HG02642 (cell line): Measurements from ENCODE around the gene IGSF3.
"Not testable (repeated sequence)": the region's sequence is repeated elsewhere in the genome, so short reads cannot be mapped to it uniquely, and the experiment has no call there.

Experiments
- ATAC-seq: cut with Tn5 transposase; IDR thresholded peaks from one replicate; pipeline ENCODE4 v1.9.1; 2021; ENCODE audit warnings: mild to moderate bottlenecking; ENCODE audit not compliant: unreplicated experiment, poor library complexity

IGSF3 gene

GRCh38 chr1:116631996-116632925 is 35.3 kb downstream of the IGSF3 start:
- ATAC-seq: not testable (repeated sequence)

GRCh38 chr1:116631554-116631953 is 36.0 kb downstream of the IGSF3 start:
- ATAC-seq: not testable (repeated sequence)

- ATAC-seq: not testable (repeated sequence)
These were observed 37.5 kb downstream of the IGSF3 start for GRCh38 chr1:116630057-116630456.

GRCh38 chr1:116629441-116629840 is 38.1 kb downstream of the IGSF3 start:
- ATAC-seq: not testable (repeated sequence)

GRCh38 chr1:116628448-116628847 is 39.1 kb downstream of the IGSF3 start:
- ATAC-seq: no peak

- not testable (repeated sequence) for ATAC-seq
These were observed 40.2 kb downstream of the IGSF3 start for GRCh38 chr1:116627357-116627756.

GRCh38 chr1:116626915-116627314 is 40.6 kb downstream of the IGSF3 start:
- not testable (repeated sequence) for ATAC-seq

- ATAC-seq: not testable (repeated sequence)
These were observed 42.4 kb downstream of the IGSF3 start for GRCh38 chr1:116625155-116625554.

- ATAC-seq: no peak
These were observed 43.5 kb downstream of the IGSF3 start for GRCh38 chr1:116624040-116624439.

GRCh38 chr1:116622496-116622895 is 45.0 kb downstream of the IGSF3 start:
- ATAC-seq: not testable (repeated sequence)

- not testable (repeated sequence) for ATAC-seq
These were observed 45.8 kb downstream of the IGSF3 start for GRCh38 chr1:116621756-116622155.

GRCh38 chr1:116620392-116620791 is 47.1 kb downstream of the IGSF3 start:
- ATAC-seq: not testable (repeated sequence)

GRCh38 chr1:116619106-116619505 is 48.4 kb downstream of the IGSF3 start:
- not testable (repeated sequence) for ATAC-seq

GRCh38 chr1:116617808-116618207 is 49.7 kb downstream of the IGSF3 start:
- ATAC-seq: not testable (repeated sequence)

- ATAC-seq: not testable (repeated sequence)
These were observed 53.7 kb downstream of the IGSF3 start for GRCh38 chr1:116613825-116614224.

GRCh38 chr1:116609801-116610371 is 57.6 kb downstream of the IGSF3 start:
- not testable (repeated sequence) for ATAC-seq

- ATAC-seq: not testable (repeated sequence)
These were observed 58.7 kb downstream of the IGSF3 start for GRCh38 chr1:116608841-116609240.

- ATAC-seq: not testable (repeated sequence)
These were observed 59.4 kb downstream of the IGSF3 start for GRCh38 chr1:116608151-116608550.

- not testable (repeated sequence) for ATAC-seq
These were observed 60.1 kb downstream of the IGSF3 start for GRCh38 chr1:116607463-116607862.

GRCh38 chr1:116606067-116606466 is 61.5 kb downstream of the IGSF3 start:
- ATAC-seq: not testable (repeated sequence)

GRCh38 chr1:116605315-116605714 is 62.2 kb downstream of the IGSF3 start:
- no peak for ATAC-seq
